NOMO-1 treated with dmso at 0.1 percent for 144 hours (cell line): ENCODE data around the gene ZNF79.
"Not testable (repeated sequence)": the region's sequence is repeated elsewhere in the genome, so short reads cannot be mapped to it uniquely, and the experiment has no call there.

Experiments
- DNase-seq: peaks from one replicate; lab custom pipeline; 2025; ENCODE audit not compliant: unreplicated experiment; lab: John Stamatoyannopoulos, UW

ZNF79 gene

DNA sequence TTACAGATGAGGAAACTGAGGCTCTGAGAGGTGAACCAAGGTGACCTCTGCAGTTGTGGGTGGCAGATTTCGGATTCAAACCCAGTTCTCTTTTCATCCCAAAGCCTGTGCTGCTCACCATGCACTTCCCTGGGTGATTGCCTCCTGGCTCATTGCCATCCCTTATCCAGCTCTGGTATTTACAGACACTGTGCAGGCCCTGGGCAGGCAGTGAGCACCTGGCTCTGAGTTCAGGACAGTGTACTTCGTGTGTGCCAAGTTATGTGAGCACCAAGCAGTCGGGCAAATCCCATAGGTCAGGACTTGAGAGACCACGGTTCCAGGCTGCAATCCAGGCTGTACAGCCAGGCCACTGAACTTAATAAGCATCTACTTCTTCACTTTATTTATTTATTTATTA is 28.5 kb downstream of the ZNF79 start:
- DNase-seq, result no peak

- peak; percentile 60 for DNase-seq
Observed at GRCh38 chr9:127455324-127455992, 31.3 kb downstream of the ZNF79 start.

DNA sequence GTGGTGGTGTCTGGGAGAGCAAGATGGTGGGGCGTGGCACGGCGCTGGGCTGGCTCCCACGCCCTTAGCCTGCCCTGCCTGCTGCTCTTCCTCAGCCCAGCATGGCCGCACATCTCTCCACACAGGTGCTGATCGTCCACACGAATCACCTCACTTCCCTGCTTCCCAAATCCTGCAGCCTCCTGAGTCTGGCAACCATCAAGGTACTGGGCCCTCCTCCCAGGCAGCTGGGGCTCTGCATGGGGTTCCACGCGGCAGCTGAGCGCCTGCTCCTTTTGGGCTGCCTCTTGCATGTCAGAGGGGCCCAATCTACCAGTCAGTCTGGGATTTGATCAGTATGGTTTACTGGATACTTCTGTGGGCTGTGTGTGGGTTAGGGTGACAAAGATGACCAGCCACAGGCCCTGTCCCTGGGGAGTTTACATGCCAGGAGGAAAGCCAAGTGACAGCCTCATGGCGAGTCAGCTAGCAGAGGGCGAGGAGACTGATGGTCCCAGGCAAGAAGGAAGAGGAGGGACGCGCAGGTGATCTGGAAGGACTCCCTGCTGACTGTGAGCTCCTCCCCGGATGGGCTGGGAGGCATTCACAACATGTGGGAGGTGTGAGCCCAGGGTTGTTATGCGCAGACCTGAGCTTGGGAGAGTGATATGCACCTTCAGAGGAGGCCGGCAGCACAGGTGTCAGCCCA is 33.2 kb downstream of the ZNF79 start:
- DNase-seq, result no peak

DNA sequence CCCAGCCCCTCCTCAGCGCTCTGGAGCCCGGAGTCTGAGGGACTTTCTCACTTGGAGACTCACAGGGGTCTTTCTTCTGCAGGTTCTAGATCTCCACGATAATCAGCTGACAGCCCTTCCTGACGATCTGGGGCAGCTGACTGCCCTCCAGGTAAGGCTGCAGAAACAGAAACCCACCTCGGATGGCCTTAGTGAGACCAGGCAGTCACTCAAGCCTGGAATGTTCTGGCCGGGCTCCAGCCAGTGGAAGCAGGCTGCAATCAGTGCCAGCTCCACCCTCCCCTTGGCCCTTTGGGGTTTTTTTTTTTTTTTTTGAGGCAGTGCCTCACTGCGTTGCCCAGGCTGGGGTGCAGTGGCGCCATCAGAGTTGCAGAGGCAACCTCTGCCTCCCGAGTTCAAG is 34.7 kb downstream of the ZNF79 start:
- DNase-seq, result no peak

- no peak for DNase-seq
Observed at GRCh38 chr9:127463382-127463781, 39.2 kb downstream of the ZNF79 start.

DNA sequence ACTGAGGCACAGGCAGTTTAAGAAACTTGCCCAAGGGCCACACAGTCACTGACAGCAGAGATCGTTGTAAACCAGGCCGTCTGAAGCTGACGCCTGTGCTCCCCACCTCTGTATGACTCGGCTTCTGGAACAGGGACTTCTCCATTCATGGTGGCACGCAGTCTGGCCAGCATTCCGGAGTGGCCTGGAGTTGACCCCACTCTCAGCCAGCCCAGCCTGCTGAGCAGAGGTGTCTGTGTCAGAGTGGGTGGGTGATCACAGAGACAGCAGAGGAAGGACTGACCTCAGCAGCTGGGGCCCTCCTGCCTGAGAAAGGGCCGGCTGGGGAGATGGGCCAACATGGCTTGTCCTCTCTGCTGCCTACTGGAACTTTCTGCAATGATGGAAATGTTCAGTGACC is 39.7 kb downstream of the ZNF79 start:
- no peak for DNase-seq

DNA sequence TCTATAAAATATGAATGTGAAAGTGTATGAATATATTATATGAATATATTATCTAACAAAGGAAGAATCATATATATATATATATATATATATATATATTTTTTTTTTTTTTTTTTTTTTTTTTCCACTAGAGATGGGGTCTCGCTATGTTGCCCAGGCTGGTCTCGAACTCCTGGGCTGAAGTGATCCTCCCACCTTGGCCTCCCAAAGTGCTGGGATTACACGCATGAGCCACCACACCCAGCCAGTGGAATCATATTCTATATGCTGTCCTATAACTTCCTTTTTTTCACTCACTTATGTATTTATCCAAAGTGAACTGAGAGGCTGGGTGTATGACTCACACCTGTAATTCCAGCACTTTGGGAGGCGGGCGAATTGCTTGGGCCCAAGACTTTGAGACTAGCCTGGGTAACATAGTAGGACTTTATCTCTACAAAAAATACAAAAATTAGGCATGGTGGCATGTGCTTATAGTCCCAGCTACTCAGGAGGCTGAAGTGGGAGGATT is 42.3 kb downstream of the ZNF79 start:
- not testable (repeated sequence) for DNase-seq

DNA sequence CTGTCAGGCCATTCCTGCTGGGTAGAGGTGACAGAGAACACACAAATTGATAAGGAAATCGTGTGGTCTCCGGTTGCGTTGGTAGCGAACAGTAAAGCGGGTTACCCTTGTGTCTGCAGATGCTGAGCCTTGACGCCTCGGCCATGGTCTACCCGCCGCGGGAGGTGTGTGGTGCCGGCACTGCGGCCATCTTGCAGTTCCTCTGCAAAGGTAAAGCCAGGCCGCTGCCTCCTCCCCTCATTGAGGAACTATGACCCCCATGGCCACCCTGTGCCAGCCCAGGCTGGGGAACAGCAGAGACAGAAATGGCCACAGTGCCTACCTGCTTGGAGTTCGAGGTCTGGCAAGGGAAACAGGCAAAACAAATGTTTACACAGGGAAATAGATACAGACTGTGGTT is 43.4 kb downstream of the ZNF79 start:
- no peak for DNase-seq

DNA sequence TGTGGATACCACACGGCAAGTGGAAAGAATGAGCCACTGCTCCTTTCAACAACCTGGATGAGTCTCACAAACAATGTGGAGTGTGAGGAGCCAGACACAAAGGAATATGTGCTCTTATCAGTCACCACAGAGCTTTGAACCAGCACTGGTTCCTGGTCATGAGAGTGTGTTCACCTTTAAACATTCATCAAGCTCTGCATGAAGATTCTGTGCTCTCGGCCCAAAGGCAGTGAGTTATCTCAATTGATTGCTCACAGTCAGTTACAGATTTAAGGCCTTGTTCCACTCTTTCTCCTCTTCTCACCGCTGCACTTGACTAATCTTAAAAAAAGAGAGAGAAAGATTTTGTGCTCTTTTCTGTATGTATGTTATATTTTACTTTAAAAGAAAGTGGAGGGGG is 46.5 kb downstream of the ZNF79 start:
- DNase-seq, result no peak

- no peak for DNase-seq
Observed at GRCh38 chr9:127473501-127473900, 49.3 kb downstream of the ZNF79 start.

- no peak for DNase-seq
Observed at GRCh38 chr9:127473932-127474331, 49.8 kb downstream of the ZNF79 start.

DNA sequence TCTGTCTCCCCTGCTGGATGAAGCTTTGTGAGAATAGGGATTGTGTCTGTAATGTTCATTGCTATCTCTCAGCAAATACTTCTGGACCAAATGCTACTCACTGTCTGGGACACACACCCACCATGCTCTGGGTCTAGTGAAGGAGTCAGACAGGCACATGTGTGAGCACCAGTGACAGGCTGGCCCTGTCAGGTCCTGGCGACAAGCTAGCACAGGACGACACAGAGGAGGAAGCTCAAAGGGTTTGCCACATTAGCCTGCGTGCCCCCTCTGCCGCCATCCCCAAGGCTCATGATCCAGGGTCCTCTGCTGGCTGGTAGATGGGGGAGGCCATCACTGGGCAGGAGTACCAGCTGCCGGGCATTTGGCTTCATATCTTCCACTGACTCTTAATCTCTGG is 50.4 kb downstream of the ZNF79 start:
- no peak for DNase-seq

GRCh38 chr9:127479507-127480081 is 55.4 kb downstream of the ZNF79 start:
- no peak for DNase-seq

GRCh38 chr9:127482662-127483061 is 58.5 kb downstream of the ZNF79 start:
- DNase-seq, result no peak

GRCh38 chr9:127485995-127486394 is 61.8 kb downstream of the ZNF79 start:
- no peak for DNase-seq

DNA sequence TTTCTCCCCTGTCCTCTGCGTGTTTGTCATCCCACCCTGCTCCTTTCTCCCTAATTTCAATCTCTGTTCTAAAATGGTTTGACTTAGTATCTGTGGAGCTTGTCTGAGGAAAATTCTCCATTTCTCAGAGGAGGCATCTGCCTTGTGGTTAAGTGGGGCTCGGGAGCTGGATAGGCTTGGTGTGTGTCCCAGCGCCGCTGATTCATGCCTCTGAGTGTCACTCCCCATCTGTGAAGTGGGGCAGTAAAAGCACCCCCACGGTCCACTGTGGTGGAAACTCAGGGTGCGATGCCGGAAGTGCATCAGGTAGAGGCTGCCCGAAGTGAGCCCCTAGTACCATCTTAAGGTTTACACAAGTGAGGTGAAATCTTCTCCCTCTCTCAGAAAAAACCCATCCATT is 64.8 kb downstream of the ZNF79 start:
- DNase-seq, result no peak

- no peak for DNase-seq
Observed at GRCh38 chr9:127489471-127490115, 65.4 kb downstream of the ZNF79 start.

DNA sequence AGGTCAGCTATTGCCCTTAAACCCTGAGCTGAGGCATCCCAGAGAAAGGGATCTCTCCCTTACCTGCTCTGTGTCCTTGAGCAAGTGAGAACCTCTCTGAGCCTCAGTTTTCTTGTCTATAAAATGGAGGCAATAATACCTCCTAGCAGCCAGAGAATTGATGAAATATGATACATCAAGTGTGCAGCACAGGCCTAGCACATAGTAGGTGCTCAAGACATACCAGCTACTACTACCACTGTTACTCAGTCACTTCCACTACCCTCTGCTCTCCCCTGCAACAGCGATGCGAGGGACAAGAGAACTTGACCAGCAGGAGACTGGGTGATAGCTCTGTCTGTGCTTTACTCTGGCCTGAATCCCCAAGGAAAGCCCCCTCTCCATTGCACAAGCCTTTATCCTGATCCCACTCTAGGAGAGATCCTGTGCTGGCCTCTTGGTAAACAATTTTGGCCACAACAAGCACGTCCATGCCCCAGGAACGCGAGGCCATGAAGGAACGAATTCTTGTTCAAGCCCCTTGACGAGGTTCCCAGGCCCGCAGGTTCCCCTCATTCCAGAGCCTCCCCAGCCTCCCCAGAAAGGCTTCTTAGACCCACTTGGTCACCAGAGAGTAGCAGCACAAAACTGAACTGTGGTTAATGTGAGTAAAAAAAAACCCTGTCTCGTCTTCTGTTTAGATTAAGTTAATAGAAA is 66.5 kb downstream of the ZNF79 start:
- DNase-seq, result no peak

DNA sequence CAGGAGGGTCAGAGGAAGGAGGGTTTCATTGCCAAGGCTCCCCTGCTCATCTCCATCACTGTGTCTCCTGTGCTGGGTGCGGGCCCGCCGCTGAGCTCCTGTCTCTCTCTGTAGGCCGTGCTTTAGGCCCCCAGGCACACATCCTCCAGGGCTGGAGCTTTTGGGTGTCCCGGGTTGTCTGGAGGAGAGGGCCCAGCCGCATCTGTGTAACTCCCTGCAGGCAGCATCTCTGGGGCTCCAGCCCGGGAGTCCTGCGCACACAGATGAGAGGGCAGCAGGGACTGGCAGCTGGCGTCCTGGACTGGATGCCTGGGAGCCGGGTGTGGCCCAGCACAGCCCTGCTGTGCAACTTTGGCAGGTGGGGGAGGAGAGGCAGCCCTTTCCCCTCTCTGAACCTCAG is 67.3 kb downstream of the ZNF79 start:
- DNase-seq, result no peak

GRCh38 chr9:127492616-127493015 is 68.4 kb downstream of the ZNF79 start:
- DNase-seq, result no peak

DNA sequence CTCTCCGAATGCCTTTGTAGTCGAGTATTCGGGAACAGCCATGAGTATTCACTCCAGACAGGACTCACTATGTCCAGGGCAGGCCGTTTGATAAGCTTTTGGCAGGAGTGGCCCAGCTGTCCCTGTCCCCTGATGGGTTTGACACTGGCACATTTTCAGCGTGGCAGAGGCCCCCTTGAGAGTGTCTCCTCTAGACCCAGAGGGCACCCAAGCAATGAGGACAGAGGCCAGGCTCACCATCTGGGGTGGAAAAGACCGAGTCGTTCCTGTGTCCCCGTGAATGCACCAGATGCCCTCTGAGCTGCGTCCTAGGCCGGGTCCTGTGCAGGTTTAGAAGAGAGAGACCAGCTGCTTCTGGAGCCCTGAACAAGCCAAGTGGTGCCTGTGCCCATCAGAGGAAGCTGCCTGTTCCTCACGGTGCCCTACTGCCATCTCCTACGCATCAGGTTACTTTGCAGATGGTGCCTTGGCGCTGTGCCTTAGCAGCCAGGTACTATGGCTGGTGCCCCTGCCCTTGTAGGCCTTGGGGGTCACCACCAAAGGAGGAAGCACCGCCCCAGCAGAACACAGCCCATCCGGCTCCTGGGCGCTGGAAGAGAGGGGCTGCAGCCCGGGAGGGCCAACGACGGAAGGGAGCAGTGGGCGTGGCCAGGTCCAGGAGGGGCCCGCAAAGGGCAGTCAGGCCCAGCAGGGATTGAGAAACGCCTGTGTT is 69.6 kb downstream of the ZNF79 start:
- no peak for DNase-seq
